Muscle layer of duodenum (tissue), 2 donors: ENCODE measurements around the gene RAC3.

Source experiments
- H3K27ac ChIP-seq: one replicate; pipeline ENCODE4 v1.7.0; 2013; ENCODE audit warnings: mild to moderate bottlenecking, low read length
- H3K27me3 ChIP-seq: one replicate; pipeline ENCODE4 v1.7.0; 2013; ENCODE audit warnings: low read depth, mild to moderate bottlenecking, control low read depth, low read length
- H3K36me3 ChIP-seq, 2 donors: one replicate each; pipeline ENCODE4 v1.7.0; 2013; ENCODE audit warnings: low read length in 2 of 2, control low read depth in 1 of 2, mild to moderate bottlenecking in 1 of 2; ENCODE audit not compliant: insufficient read depth in 2 of 2, control insufficient read depth in 1 of 2
- H3K4me1 ChIP-seq, 2 donors: one replicate each; pipeline ENCODE4 v1.7.0; 2013; ENCODE audit warnings: low read length in 2 of 2, mild to moderate bottlenecking in 2 of 2, control low read depth in 1 of 2, moderate library complexity in 1 of 2; ENCODE audit not compliant: insufficient read depth in 2 of 2, control insufficient read depth in 1 of 2
- H3K4me3 ChIP-seq, 2 donors: one replicate each; pipeline ENCODE4 v1.7.0; 2013; ENCODE audit warnings: low read length in 2 of 2, low read depth in 1 of 2, mild to moderate bottlenecking in 1 of 2
- H3K9me3 ChIP-seq, 2 donors: one replicate each; pipeline ENCODE4 v1.7.0; 2013; ENCODE audit warnings: low read length in 2 of 2, control low read depth in 1 of 2, mild to moderate bottlenecking in 1 of 2; ENCODE audit not compliant: control insufficient read depth in 1 of 2
- donor health status: healthy.

The RAC3 gene

DNA sequence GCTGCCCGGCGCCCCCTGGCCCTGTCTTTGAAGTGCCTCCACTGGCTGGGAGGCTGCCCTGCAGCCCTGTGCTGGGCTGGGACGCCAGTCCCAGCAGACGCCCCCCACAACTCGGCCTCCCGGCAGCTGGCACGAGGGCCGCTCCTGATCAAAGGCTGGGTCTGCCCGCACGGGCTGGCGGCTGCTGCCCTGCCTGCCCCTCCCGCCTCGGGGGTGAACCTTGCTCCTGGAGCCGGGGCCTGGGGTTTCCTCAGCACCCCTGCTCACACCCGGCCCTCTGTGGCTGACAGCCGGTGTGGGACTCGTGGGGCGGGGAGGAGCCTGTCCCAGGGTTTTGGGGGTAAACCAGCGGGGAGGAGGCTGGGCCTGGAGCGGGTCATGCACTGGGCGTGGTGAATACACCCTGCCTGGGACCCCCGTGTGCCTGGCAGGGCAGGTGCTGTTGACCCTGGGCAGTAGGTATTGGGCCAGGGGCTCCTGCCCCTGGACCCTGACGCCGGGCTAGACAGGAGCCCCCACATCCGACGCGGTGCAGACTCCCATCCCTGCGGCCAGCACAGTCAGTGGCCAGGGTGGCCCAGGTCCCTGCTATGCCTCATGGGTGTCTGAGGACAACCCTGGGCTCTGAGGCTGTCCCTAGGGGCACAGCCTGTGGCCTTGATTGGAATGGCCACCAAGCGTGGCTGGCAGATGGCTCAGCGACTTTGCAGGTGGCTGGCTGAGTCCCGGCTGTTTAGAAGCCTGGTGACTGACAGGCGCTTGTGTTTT is 30.5 kb upstream of the RAC3 start:
- H3K27ac ChIP-seq, result no peak overlapping the region
- H3K4me1 ChIP-seq, result peaks cover 0 to 23% of the 10 kb centered on the region in 2 donors
- H3K36me3 ChIP-seq, result peaks cover 0 to 9% of the 10 kb centered on the region in 2 donors
- H3K4me3 ChIP-seq, result no peak overlapping the region
- no peaks in the 10 kb centered on the region for H3K9me3 ChIP-seq
- H3K27me3 ChIP-seq, result no peaks in the 10 kb centered on the region

DNA sequence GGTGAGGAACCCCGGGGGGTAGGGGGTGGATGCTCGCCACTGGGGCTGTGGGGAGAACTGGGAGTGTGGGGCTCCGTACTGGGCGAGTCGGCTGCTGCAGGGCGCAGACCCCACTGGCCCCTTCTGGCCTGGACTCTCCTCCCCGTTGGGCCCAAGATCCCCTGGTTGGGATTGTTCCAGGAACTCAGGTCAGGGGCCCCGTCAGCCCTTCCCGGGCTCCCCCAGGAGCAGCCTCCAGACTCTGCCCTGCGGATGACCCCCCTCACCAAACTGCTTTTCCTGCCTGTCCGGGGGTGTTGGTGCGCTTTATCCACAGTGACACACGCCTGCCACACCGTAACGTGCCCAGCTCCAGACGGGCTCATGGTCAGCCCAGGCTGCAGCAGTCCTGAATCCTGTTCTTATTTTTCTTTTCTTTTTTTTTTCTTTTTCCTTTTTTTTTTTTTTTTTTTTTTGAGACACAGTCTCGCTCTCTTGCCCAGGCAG is 29.9 kb upstream of the RAC3 start:
- Histone ChIP-seq H3K27me3 (no peaks in the 10 kb centered on the region), H3K36me3 (peaks cover 0 to 2% of the 10 kb centered on the region in 2 donors), H3K4me3 (no peak overlapping the region), H3K27ac (no peak overlapping the region), H3K9me3 (no peaks in the 10 kb centered on the region), H3K4me1 (peaks cover 0 to 30% of the 10 kb centered on the region in 2 donors)

DNA sequence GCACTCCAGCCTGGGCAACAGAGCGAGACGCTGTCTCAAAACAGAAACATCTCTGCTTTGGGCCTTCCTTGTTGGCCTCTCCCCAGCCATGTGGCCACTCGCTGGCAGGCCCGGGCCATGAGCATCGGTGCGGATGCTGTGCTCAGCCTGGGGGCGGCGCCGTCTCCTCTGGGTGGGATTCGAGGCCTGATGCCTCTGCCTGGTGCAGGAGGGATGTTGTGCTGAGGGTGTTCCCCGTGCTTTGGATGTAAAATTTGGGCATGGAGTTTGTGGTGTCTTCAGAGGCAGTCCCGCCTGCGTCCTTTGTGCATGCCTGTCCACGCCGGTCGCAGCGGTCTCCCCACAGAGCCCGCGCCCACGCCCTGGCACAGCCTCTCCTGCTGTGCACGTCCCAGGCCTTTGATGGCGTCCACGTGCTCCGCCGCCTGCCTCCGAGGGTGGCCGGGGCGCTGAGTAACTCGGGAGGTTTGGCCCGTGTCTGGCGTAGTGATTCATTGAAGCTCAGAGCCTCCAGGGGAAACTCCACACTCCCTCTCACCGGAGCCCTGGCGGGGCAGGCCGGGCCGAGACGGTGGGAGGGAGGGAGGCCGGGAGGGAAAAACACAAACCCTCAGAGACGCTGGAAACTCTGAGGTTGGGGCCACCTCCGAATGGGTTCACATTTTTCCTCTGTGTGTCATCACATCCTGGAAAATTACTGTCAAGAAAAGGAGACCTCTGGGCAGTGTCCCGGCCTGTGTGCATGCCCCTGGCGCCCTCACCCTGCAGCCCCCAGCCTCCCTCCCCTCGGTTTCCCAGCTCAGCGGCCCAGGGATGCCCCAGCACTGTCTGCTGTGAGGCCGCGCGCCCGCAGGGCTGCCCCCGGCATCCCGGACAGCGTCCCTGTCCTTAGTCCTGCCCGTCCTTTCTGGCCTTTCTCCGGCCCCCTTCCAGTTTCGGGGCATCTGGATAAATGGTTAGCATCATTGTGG is 27.8 kb upstream of the RAC3 start:
- Histone ChIP-seq H3K27ac (no peak overlapping the region), H3K4me3 (no peak overlapping the region), H3K36me3 (peaks cover 0 to 3% of the 10 kb centered on the region in 2 donors), H3K4me1 (peaks cover 0 to 34% of the 10 kb centered on the region in 2 donors), H3K9me3 (no peaks in the 10 kb centered on the region), H3K27me3 (no peaks in the 10 kb centered on the region)

DNA sequence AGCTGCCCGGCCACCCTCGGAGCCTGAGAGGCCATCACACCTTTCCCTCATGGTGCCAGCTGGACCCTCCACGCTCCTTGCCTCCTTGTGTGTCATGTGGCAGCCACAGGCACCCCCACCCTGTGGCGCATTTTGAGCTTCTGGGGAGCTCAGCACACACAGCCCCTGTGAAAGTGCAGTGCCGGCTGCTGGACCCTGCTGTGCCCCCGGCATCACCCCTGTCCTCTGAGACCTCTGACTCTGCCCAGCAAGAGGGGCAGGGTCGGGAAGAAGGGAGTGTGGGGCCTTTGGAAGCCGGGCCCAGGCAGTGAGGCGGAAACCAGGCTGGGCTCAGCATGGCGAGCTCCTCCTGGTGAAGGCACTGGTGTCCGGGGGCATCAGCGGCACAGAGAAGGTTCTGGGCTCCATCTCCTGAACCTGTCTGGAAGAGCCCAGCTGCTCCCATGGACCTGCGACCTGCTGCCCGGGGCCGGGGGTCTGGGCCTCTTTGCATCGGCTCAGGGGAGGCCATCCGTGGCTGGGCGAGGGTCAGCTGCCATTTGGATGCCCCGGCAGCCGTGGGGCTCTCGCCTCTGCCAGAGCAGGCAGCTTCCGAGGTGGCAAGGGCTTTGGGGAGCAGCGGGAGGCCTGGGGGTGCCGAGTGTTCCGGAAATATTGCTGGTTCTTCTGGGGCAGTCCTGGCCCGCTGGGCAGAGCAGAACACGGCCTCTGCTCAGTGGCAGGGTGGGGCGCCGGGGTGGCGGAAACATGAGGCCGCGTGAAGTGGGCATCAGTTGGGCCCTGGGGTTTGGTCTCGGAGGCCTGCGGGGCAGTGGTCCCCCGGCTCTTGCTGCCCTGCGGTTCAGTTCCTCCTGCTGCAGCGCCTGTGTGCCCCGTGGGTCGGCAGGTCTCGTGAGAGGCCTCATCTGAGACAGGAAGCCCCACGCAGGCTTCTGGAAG is 26.7 kb upstream of the RAC3 start:
- peaks cover 0 to 34% of the 10 kb centered on the region in 2 donors for H3K4me1 ChIP-seq

DNA sequence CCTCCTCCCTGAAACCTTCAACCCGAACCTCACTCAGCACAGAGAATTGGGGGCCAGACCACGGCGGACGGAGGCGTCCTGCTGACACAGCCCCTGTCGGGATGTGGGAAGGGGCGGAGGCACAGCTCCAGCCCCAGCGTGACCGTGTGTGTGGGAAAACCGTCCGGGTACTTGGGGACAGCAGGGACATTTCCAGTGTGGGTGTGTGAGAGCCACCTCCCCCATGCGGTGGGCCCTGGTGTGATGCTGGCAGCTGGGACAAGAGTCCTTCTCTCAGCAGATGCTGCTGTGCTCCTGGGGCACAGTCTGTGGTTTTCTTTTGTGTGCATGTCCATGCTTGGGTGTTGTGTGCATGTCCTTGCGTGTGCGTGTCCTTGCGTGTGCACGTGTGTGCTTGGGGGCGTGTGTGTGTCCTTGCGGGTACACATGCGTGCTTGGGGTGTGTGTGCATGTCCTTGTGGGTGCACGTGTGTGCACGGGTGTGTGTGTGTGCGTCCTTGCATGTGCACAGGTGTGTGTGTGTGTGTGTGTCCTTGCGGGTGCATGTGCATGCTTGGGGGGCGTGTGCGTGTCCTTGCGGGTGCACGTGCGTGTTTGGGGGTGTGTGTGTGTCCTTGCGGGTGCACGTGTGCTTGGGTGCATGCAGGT is 25.7 kb upstream of the RAC3 start:
- H3K36me3 ChIP-seq, result peaks cover 0 to 8% of the 10 kb centered on the region in 2 donors
- no peaks in the 10 kb centered on the region for H3K9me3 ChIP-seq
- H3K27me3 ChIP-seq, result no peaks in the 10 kb centered on the region
- H3K27ac ChIP-seq, result no peak overlapping the region
- H3K4me3 ChIP-seq, result no peak overlapping the region
- peaks cover 0 to 34% of the 10 kb centered on the region in 2 donors for H3K4me1 ChIP-seq

More for the DNA sequence above, 26.7 kb upstream of the RAC3 start:
- Histone ChIP-seq H3K27ac (no peak overlapping the region), H3K4me3 (no peak overlapping the region), H3K36me3 (peaks cover 0 to 8% of the 10 kb centered on the region in 2 donors), H3K27me3 (no peaks in the 10 kb centered on the region), H3K9me3 (no peaks in the 10 kb centered on the region)

DNA sequence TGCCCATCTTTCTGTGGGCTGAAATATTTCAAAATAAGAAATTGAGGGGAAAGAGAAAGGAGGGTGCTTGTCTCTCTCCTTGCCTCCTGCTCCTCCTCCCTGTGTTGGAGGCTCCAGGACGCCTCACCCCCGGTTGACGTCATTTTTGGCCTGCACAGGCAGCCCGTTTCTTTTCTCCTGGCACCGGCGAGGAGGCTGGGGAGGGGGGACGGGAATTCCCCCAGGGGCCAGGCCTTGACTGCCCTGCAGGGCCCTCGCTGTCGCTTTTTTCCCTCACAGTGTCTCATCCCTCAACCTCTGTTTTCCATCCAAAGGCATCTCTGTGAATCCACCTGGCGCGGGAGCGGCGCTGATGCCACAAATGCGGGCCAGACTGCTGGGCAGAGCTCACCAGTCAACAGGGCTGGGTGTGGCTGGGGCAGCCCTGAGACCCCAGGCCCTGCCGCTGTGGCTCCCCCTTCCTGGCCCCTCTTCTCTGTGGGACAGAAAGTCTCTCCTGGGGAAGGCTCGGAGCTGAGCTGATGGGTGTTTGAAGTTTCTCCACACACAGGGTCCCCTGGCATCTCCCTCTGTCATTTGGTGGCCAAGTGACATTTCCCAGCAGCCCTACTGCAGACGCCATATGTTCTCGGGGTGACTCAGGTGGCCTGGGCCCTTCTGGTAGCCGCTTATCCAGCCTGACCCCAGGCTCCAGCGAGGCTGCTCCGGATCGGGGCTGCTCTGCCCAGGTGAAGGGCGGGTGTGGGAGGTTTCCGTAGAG is 24.8 kb upstream of the RAC3 start:
- Histone ChIP-seq H3K27ac (no peak overlapping the region), H3K9me3 (no peaks in the 10 kb centered on the region), H3K27me3 (no peaks in the 10 kb centered on the region), H3K4me3 (no peak overlapping the region), H3K36me3 (peaks cover 0 to 8% of the 10 kb centered on the region in 2 donors), H3K4me1 (peaks cover 0 to 34% of the 10 kb centered on the region in 2 donors)

DNA sequence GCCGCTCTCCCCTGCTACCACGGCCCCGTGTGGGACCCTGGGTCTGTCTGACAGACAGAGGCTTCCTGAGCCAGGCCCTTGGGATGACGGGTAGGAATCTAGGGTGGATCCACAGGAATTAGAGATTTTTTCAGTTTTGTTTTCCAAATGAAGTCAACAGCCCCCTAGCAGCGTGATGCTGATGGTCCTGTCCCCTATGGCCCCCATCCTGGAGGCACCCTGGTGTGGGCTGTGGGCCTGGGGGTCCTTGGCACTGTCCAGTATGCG is 24.3 kb upstream of the RAC3 start:
- no peaks in the 10 kb centered on the region for H3K9me3 ChIP-seq
- no peak overlapping the region for H3K4me3 ChIP-seq
- H3K4me1 ChIP-seq, result peaks cover 0 to 34% of the 10 kb centered on the region in 2 donors
- no peak overlapping the region for H3K27ac ChIP-seq
- peaks cover 0 to 8% of the 10 kb centered on the region in 2 donors for H3K36me3 ChIP-seq
- no peaks in the 10 kb centered on the region for H3K27me3 ChIP-seq

DNA sequence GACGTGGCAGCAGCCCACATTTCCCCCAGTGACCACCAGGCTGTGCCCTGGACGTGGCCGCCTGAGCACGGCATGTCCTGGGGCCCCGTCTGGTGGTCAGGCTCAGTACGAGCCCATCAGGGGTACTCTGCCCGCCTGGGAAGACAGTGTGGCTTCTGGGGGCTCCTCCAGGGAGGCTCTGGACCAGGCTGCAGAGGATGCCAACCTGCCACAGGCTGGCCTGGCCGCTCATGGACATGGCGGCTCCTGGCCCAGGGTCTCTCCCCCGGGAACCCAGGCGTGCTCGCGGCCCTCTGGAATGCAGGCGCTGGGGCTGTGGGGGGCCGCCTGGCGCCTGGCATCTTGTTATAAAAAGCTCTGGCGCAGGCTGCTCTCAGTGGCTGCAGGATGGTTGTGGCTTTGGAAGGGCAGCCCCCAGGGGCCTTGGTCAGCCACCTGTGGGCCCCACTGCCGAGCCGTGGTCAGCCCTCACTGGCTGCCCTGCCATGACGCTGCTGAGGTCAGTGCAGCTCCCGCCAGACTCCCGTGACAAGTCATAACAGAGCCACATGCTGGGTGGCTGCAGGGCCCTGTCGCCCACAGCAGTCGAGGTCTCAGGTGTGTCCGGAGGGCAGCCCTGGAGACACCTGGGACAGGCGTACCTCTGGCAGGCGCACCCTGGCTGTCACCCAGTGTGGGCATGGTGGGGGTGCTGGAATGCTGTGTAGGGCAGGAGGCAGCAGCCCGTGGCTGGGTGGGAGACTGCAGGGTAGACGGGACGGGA is 23.8 kb upstream of the RAC3 start:
- H3K4me1 ChIP-seq, result peaks cover 0 to 37% of the 10 kb centered on the region in 2 donors
- no peaks in the 10 kb centered on the region for H3K9me3 ChIP-seq
- H3K4me3 ChIP-seq, result no peak overlapping the region
- no peak overlapping the region for H3K27ac ChIP-seq
- no peaks in the 10 kb centered on the region for H3K27me3 ChIP-seq
- peaks cover 0 to 8% of the 10 kb centered on the region in 2 donors for H3K36me3 ChIP-seq

DNA sequence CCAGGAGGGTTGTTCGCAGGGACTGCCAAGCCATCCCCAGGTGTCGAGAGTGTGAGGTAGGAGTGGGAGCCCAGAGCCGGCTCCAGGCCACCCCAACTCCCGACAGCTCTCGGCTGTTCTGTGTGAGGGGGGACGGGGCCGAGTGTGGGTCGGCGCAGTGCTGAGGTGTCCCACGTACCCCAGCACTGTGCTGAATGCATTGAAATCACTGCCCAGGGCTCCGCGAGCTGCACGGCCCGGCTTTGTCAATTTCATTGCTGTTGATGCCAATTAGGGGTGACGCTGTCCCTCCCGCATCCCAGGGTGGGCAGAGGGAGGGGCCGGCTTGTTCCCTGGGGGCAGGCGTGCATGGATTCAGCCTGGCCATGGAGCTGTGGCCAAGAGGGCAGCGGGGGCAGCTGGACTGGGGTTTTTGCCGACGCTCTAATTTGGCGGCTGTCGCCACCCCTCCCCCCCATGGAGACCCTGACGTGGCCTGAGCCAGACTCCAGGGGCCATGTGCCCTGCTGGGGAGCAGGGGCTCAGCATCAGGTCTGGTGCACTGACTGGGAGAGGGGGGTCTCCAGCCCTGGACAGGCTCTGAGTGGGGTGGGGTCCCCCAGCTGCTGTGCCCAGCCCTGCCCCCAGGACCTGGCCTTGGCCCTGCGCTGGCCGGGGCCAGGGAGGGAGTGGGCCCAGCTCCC is 23.1 kb upstream of the RAC3 start:
- no peaks in the 10 kb centered on the region for H3K9me3 ChIP-seq
- peaks cover 0 to 8% of the 10 kb centered on the region in 2 donors for H3K36me3 ChIP-seq
- H3K4me3 ChIP-seq, result no peak overlapping the region
- H3K4me1 ChIP-seq, result peaks cover 0 to 34% of the 10 kb centered on the region in 2 donors
- no peak overlapping the region for H3K27ac ChIP-seq
- H3K27me3 ChIP-seq, result no peaks in the 10 kb centered on the region
